ENCODE results near the gene GATA5.

The GATA5 gene

GRCh38 chr20:62488470-62488869 lies 12.7 kb upstream of the GATA5 start:
- DNase-seq (ENCODE audit: low read depth in 1 of 2, low spot score in 1 of 2), result no peak

GRCh38 chr20:62487561-62488354 lies 12.0 kb upstream of the GATA5 start:
- no peak for DNase-seq (ENCODE audit: low read depth in 1 of 2, low spot score in 1 of 2)

- DNase-seq (ENCODE audit: low read depth in 1 of 2, low spot score in 1 of 2), result no peak
Observed at GRCh38 chr20:62487118-62487517, 11.3 kb upstream of the GATA5 start.

- DNase-seq (ENCODE audit: low read depth in 1 of 2, low spot score in 1 of 2), result no peak
Observed at GRCh38 chr20:62486484-62486883, 10.7 kb upstream of the GATA5 start.

- DNase-seq (ENCODE audit: low read depth in 1 of 2, low spot score in 1 of 2), result no peak
Observed at GRCh38 chr20:62485701-62486089, 9.9 kb upstream of the GATA5 start.

- no peak for DNase-seq (ENCODE audit: low read depth in 1 of 2, low spot score in 1 of 2)
Observed at GRCh38 chr20:62485062-62485700, 9.4 kb upstream of the GATA5 start.

- DNase-seq (ENCODE audit: low read depth in 1 of 2, low spot score in 1 of 2), result no peak
Observed at GRCh38 chr20:62484478-62484877, 8.7 kb upstream of the GATA5 start.

- no peak for DNase-seq (ENCODE audit: low read depth in 1 of 2, low spot score in 1 of 2)
Observed at GRCh38 chr20:62483613-62484458, 8.0 kb upstream of the GATA5 start.

GRCh38 chr20:62482974-62483373 lies 7.2 kb upstream of the GATA5 start:
- no peak for DNase-seq (ENCODE audit: low read depth in 1 of 2, low spot score in 1 of 2)

- DNase-seq (ENCODE audit: low read depth in 1 of 2, low spot score in 1 of 2), result no peak
Observed at GRCh38 chr20:62482146-62482809, 6.5 kb upstream of the GATA5 start.

- DNase-seq (ENCODE audit: low read depth in 1 of 2, low spot score in 1 of 2), result no peak
Observed at GRCh38 chr20:62481425-62482145, 5.8 kb upstream of the GATA5 start.

GRCh38 chr20:62480318-62480717 lies 4.5 kb upstream of the GATA5 start:
- no peak for DNase-seq (ENCODE audit: low read depth in 1 of 2, low spot score in 1 of 2)

GRCh38 chr20:62479656-62480055 lies 3.9 kb upstream of the GATA5 start:
- no peak for DNase-seq (ENCODE audit: low read depth in 1 of 2, low spot score in 1 of 2)

- DNase-seq (ENCODE audit: low read depth in 1 of 2, low spot score in 1 of 2), result no peak
Observed at GRCh38 chr20:62479156-62479555, 3.4 kb upstream of the GATA5 start.

- DNase-seq (ENCODE audit: low read depth in 1 of 2, low spot score in 1 of 2), result no peak
Observed at GRCh38 chr20:62477669-62478455, 2.1 kb upstream of the GATA5 start.

GRCh38 chr20:62476056-62476838 lies 452 bp upstream of the GATA5 start:
- no peak for DNase-seq (ENCODE audit: low read depth in 1 of 2, low spot score in 1 of 2)

GRCh38 chr20:62475027-62475771 lies 596 bp downstream of the GATA5 start:
- no peak for DNase-seq (ENCODE audit: low read depth in 1 of 2, low spot score in 1 of 2)

- no peak for DNase-seq (ENCODE audit: low read depth in 1 of 2, low spot score in 1 of 2)
Observed at GRCh38 chr20:62474604-62475026, 1.2 kb downstream of the GATA5 start.

Data from activated CD4-positive, alpha-beta T cell treated with anti-CD3 and anti-CD28 coated beads, Interleukin-2, amount 50 U/mL, for 24 hours (primary cell).